GM19099 (cell line): ENCODE measurements around the gene UBE2E3.
A peak's percentile ranks its signal among the peaks of the same experiment; 100 is the strongest.

Experiments
- POLR2A ChIP-seq: IDR thresholded peaks from 3 replicates; pipeline ENCODE4 v1.6.1; 2011; ENCODE audit warnings: low read depth; ENCODE audit not compliant: insufficient read length; ENCODE audit errors: extremely low read depth

The UBE2E3 gene

DNA sequence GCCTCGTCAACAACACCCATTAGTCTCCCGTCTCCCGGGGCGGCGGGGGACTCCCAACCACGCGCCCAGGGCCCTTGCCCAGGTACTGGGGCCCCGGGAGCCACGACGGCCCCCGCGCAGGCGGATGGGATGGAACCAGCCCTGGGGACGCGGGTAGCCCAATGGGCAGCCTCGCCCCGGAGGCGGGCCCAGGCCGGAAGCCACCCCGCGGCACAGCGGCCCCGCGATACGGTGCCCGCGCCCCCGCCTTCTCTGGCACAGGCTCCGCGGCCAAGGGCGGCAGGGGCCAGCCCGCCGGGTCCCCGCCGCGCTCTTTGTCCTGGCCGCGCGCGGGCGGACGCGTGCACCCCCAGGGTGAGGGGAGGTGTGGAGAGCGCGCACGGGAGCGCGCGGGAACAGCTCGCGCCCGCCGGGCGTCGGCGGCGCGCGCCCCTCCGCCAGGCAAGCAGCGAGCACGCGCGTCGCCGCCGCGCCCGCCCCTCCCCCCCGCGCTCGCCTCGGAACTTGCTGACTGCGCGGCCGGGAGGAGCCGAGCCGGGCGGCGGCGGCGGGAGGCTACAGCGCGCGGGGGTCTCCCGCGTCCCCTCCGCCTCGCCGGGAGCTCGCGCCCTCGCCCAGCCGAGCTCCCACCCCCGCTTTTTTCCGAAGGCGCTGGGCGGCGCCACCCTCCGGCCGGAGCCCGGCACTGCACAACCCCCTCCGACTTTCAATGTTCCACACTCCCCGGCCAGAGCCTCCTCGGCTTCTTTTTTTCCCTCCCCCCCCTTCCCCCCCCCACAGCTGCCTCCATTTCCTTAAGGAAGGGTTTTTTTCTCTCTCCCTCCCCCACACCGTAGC lies at the start of gene UBE2E3:
UBE2E3 (plus strand) TSS at position 500 of the 837 bp plus-strand sequence. CDS start 1,438 bp downstream, outside the sequence.
- TF ChIP-seq POLR2A: peak; percentile 78

DNA sequence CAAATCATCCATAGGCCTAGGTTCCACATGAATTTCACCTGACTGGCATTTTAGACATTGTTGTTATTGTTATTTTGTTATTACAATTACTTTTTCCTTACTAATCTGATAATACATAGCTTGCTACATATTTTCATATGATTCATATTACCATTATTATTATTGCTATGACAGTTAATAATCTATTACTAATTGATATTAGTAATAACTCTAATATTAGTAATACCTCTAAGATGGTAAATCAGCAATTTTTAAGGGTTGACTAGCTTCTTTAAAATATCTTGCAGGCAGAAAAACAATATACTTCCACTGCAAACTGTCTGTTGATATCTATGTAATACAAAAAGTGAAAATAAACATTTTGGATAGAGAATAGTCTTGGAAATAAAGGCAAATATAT lies 48.6 kb upstream of the UBE2E3 start:
- no peak for TF ChIP-seq POLR2A

DNA sequence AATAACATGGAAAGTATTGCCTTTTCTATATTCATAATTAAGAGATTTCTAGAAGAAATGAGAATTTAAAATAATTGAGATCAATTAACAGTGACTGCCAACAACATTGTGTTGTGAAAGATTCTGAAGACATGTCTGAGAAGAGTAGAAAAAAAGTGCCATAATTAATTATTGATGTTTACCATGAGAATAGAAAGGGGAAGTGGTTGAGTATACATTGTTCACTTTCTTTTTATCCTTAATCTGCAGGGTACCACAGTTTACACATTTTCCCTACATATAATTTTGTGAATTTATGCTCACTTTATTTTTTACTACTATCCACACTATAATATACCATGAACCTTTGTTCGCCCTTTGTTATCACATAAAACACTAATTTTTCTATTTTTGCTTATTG lies 47.1 kb upstream of the UBE2E3 start:
- TF ChIP-seq POLR2A: no peak

DNA sequence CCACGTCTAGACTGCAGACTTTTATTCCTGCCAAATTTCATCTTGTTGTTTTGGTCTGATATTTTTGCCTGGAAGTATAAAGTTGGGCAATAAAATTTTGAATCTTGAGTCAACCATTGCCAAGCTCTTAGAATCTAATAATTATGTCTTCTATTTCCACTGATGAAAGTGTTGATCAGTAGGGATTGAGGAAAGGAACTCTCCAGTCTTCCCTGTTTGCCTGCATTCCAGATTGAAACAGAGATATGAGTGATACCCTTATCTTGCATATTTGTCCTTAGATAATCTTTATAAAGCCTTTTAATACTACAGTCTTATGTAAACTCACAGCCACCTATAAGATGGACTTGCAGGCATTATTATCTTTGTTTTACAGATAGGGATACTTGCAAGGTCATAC lies 45.5 kb upstream of the UBE2E3 start:
- TF ChIP-seq POLR2A: no peak

DNA sequence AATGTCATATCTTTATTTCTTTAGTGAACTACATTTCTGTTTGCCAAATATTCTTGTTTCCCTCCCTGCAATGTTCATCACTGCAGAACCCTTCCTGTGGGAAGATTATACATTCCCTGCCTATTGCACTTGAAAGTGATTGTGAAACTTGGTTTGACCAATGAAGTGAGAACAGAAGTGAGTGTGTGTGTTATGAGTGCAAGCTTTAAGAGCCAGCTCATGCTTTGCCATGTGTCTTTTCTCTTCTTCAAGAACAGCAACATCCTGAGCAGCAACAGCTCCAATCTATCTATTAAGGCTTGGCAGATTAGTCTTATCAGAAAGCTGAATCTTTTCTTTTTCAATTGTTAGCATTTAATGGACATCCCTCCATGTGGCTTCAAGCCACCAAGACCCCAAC lies 42.0 kb upstream of the UBE2E3 start:
- no peak for TF ChIP-seq POLR2A

DNA sequence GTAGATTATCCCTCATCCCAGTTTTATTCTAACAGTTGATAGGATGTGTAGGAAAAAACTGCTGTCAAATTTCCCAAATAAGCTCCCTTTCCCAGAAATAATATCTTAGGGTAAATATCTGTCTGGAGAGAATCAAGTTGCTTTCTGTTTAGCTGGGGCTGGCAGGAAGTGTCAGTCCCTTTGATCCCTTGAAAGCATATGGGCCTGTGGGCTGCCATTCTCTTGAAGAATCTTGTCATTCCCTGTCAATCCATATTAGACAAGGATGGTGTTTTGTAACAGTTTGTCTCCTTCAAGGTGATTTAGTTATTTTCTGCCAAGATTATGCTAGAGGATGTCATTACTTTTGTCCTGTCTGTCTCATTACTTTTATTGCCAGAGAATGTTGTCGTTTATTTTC lies 37.1 kb upstream of the UBE2E3 start:
- TF ChIP-seq POLR2A: no peak

DNA sequence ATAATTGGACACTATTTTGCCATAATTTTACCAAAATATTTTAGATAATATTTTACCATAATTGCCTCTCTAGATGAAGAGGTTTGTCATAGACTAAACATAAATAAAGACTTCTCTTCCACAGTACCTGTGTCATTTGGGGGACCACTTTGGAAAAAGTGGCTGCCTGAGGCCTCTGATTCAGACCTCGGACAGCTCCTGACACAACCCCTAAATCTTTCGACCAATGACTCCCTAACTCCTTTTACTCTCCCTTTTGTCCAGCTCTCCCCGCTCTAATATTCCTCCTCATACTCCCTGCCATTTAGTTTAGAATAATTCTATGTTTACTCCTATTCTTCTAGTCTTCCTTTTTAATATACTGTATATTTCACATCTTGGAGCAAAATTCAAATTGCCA lies 36.0 kb upstream of the UBE2E3 start:
- TF ChIP-seq POLR2A: no peak

DNA sequence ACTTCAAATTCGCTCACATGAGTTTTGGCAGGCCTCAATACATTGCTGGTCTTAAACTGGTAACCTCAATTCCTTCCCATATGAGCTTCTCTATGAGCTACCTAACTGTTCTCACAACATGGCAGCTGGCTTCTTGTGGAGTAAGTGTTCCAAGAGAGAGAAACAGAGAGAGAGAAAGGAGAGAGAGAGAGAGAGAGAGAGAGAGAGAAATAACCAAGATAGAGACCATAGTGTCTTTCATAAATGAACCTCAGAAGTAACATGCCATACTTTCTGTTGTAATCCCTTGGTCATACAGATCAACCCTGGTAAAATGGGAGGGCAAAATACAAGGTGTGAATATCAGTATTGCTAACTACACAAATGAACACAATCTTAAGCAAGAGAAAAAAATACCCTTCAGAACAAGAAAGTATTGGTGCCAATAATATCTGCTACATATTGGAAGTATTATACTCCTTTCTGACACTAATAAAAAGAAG lies 33.2 kb upstream of the UBE2E3 start:
- TF ChIP-seq POLR2A: no peak

DNA sequence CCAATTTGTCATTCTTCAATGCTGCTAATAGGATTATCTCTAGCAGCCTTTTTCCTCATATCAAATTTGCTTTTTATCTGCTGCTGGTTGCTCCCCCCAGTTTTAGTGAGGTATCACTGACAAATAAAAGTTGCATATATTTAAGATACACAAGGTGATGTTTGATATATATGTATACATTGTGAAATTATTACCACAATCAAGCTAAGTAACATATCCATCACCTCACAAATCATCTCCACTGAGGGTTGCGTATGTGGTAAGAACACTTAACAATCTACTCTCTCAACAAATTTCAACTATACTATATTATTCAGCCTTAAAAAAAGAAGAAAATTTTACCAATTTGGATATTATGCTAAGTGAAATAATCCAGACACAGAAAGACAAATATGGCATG lies 30.5 kb upstream of the UBE2E3 start:
- no peak for TF ChIP-seq POLR2A

DNA sequence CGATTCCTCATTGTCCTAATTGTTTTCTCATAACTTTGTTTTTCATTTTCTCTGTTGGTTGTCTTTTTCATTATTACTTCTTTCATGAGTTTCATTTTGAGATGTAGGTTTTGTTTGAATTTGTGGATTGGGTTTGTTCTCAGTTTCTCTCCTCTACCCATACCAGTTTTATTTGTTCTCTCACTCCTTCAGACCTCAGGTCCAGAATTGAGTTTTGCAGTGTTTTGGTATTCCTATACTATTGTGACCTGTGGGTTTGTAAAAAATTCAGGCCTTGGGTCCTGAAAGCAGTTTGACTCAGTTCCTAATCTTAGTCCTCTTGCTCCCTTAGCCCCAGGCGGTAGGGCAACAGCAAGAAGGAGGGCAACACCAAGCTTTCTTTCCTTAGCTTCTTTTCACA lies 28.3 kb upstream of the UBE2E3 start:
- TF ChIP-seq POLR2A: no peak

DNA sequence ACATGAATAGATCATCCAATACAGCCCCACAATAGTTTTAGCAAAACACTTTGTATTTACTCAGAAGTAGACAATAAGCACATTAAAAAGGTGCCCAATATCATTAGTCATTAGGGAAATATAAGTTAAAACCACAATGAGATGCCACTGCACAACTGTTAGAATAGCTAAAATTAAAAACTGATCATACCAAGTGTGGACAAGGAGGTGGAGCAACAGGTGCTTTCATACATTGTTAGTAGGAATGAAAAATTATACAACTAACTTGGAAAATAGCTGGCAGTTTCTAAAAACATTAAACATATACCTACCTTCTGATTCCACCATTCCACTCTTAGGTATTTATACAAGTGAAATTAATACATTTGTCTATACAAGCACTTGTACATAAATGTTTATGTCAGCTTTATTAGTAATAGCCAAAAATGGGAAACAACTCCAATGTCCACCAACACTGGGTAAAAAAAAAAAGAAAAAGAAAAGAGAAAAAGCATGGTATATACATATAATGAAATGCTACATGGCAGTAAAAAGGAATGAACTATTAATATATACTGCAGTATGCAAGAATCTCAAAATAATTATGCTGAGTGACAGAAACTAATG lies 27.6 kb upstream of the UBE2E3 start:
- TF ChIP-seq POLR2A: no peak

DNA sequence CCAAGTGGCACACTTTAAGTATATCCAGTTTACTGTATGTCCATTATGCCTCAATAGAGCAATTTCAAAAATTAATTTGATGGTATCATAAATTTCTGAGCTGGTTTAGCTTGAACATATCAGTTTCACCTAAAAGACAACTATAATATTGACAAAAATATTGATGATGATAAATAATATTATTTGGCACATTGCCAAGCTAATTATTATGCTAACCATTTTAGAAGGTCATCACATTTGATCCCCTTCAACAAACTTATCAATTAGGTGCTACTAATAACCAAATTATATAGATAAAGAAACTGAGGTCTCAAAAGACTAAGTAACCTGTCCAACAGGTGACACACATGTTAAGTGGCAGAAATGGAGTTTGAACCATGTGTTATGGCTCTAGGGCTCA lies 26.9 kb upstream of the UBE2E3 start:
- TF ChIP-seq POLR2A: no peak

DNA sequence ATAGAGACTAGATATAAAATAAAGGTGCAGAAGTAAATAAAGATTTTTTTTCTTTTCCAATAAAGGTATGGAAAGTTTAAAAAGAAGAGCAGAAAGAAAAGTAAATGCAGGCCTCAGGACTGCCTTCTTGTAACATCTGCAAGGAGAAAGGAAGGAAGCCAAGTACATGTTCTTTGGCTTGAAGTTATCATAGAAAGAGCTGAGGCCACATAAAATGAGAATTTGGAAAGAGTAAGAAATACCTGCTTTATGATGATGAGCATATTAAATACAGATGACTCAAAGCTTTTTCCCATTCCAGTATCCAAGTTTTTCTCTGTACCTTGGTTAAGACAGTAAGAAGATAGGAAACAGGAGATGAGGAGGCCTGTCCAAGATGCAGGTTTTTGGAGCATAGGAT lies 25.3 kb upstream of the UBE2E3 start:
- TF ChIP-seq POLR2A: no peak

DNA sequence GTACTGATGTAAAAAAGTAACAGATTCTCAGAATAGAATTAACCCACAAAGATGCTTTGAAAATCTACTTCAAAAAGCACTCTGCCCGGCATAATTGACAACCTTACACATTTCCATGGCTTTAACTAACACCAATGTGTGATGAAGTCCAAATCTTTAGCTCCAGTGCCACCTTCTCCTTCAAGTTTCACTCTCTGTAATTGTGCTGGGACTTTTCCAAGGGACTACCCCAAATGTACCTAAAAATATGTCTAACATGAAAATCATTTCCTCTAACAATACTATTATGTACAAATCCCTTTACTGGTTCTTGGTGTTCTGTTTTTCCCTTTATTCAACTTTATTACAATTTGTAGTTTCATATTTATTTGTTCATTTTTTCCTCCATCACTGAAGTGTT lies 20.6 kb upstream of the UBE2E3 start:
- TF ChIP-seq POLR2A: no peak

DNA sequence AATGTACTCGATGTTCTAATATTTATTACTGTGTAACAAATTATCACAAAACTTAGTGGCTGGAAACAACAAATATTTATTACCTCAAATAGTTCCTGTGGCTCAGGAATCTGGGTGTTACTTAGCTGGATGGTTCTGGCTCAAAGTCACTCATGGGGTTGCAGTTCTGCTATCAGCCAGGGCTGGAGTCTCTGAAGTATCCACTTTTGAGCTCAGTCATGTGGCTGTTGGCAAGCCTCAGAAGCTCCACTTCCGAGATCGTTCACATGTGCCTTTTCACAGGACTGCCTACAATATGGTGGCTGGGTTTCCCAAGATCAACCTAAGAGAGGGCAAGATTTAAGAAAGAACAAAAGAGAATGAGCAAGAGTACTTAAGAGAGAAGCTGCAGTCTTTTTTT lies 19.4 kb upstream of the UBE2E3 start:
- TF ChIP-seq POLR2A: no peak

DNA sequence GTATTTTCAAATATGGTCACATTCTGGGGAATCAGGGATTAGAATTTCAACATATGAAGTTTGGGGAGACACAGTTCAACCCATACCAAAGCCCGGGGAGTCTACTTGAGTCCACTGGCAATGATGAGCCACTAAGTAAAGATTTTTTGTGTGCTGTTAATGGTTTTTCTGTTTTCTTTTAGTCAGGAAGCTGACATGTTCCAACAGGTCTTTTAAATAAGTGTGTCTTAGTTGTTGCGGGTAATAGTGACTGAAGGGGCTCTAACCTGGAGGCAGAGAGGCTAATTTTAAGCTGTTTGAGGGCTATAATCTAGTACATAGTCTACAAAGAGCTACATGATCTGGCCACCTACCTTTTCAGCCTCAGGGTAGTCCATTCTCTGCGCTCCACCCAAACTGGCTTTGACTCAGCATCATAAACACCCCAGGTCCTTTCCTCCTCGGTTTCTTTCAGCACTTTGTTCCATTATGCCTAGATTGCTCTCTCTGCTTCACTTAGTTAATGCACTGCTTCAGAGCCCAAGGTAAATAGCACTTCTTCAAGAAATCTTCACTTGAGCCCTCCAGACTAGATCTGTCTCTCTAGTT lies 17.6 kb upstream of the UBE2E3 start:
- no peak for TF ChIP-seq POLR2A

DNA sequence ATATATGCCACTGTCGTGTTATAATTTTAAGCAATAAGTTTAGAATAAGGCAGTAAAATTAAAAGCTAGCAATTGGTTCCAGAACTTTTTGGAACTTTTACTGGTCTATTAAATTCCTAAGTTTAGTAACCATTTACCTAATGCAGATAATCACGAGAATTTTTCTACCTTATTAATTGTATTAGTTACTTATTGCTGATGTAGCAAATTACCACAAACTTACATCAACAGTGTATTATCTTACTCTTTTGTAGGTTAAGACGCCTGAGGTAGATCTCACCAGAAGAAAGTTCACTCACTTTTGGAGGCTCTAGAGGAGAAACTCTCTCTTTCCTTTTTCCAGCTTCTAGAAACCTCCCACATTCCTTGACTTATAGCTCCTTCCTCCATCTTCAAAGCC lies 14.0 kb upstream of the UBE2E3 start:
- no peak for TF ChIP-seq POLR2A

DNA sequence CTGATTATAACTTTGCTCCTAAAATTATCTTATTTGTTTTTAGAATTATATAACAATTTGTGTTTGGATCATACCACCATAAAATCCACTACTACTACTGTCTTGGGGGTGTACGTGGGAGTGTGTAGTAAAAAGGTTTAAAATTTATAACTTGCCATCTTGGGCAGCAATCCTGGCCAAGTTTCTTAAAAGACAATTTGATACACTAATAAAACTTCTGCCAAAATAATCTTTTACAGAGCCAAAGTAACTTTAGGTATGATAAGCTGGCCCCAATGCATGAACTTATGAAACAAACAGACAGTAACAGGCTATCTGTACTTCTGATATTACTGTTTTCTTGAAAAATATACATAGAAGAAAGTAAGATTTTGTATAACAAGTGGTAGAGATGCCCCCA lies 11.3 kb upstream of the UBE2E3 start:
- TF ChIP-seq POLR2A: no peak
